ENCODE measurements around the gene COMMD6. TPM values are rescaled to one million over a fixed set of nuclear protein-coding genes. Genes with fewer than 3 reads are reported as not detected.

Gene COMMD6
- total and polyA plus RNA-seq, 9 of the 15 experiments (the other 6 are each of a cell fraction or from before 2014, with no cell fraction given) = 32.6 to 116 (median 65.0) TPM

GRCh38 chr13:75518439-75519088 lies 19.1 kb downstream of the COMMD6 start:
- H3K4me3 ChIP-seq = no peak overlapping the region
- no peaks in the 10 kb centered on the region for H3K27me3 ChIP-seq (ENCODE audit: control insufficient read depth in 2 of 2, insufficient read depth in 2 of 2, low read length in 2 of 2)
- DNase-seq (ENCODE audit: extremely low read depth in 1 of 4, low spot score in 3 of 4) (no peak), FAIRE-seq (no peak), ATAC-seq (no peak)
- intact Hi-C loops (cut with micrococcal nuclease) (no loop called here), in situ Hi-C loops (cut with MboI) (no loop called here)
- no peak overlapping the region for H3K4me2 ChIP-seq (ENCODE audit: insufficient read depth, low read length)
- no peaks in the 10 kb centered on the region for H4K20me1 ChIP-seq (replicated peaks; ENCODE audit: control insufficient read depth, insufficient read depth, low read length)
- 74% methylated on average over 12 of the region's 30 CpGs for WGBS (ENCODE audit: insufficient coverage, low coverage, missing lambda C conversion rate)
- H2AFZ ChIP-seq (ENCODE audit: low read depth, low read length) = no peak overlapping the region
- H3K36me3 ChIP-seq (ENCODE audit: control insufficient read depth, insufficient read depth, low read length) = no peaks in the 10 kb centered on the region
- no peak overlapping the region for H3K27ac ChIP-seq (ENCODE audit: extremely low read depth, low read depth, low read length)
- ChIA-PET CTCF (ENCODE audit: low intra/inter-chr PET ratio) (no interaction called here), POLR2A (interaction anchor here (0.7 kb wide), 1 partner anchor 12 kb away, joined by 3 read pairs; no protein-coding TSS in a partner anchor)
- H3K9ac ChIP-seq (ENCODE audit: insufficient read depth in 1 of 2, low read depth in 2 of 2, low read length in 2 of 2) = no peak overlapping the region
- no TSS peak for BruUV-seq (replicated peaks)
- no peaks in the 10 kb centered on the region for H3K9me3 ChIP-seq (replicated peaks; ENCODE audit: control insufficient read depth, insufficient read depth, low read depth, low read length)
- no peaks in the 10 kb centered on the region for H3K79me2 ChIP-seq (ENCODE audit: control insufficient read depth, insufficient read depth, low read length)
- H3K9me1 ChIP-seq (ENCODE audit: control insufficient read depth, insufficient read depth, low read length) = no peaks in the 10 kb centered on the region
- TF ChIP-seq, protein P1, sequence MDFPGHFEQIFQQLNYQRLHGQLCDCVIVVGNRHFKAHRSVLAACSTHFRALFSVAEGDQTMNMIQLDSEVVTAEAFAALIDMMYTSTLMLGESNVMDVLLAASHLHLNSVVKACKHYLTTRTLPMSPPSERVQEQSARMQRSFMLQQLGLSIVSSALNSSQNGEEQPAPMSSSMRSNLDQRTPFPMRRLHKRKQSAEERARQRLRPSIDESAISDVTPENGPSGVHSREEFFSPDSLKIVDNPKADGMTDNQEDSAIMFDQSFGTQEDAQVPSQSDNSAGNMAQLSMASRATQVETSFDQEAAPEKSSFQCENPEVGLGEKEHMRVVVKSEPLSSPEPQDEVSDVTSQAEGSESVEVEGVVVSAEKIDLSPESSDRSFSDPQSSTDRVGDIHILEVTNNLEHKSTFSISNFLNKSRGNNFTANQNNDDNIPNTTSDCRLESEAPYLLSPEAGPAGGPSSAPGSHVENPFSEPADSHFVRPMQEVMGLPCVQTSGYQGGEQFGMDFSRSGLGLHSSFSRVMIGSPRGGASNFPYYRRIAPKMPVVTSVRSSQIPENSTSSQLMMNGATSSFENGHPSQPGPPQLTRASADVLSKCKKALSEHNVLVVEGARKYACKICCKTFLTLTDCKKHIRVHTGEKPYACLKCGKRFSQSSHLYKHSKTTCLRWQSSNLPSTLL (IDR thresholded peaks at IDR 0.05) = no peak
- TF ChIP-seq MTF1 (CRISPR knock-in tag; IDR thresholded peaks at IDR 0.05; ENCODE audit: borderline replicate concordance) = no peak
- no peak for TF ChIP-seq SRSF9 (IDR thresholded peaks at IDR 0.05; ENCODE audit: borderline replicate concordance, low read depth, low read length)
- TF ChIP-seq, protein P2, sequence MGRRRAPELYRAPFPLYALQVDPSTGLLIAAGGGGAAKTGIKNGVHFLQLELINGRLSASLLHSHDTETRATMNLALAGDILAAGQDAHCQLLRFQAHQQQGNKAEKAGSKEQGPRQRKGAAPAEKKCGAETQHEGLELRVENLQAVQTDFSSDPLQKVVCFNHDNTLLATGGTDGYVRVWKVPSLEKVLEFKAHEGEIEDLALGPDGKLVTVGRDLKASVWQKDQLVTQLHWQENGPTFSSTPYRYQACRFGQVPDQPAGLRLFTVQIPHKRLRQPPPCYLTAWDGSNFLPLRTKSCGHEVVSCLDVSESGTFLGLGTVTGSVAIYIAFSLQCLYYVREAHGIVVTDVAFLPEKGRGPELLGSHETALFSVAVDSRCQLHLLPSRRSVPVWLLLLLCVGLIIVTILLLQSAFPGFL (CRISPR knock-in tag; IDR thresholded peaks at IDR 0.05) = no peak
- no peak for TF ChIP-seq SAP30 (IDR thresholded peaks at IDR 0.05; ENCODE audit: borderline replicate concordance, insufficient read depth, low read depth, low read length, poor library complexity, severe bottlenecking)
- TF ChIP-seq NFIC (IDR thresholded peaks at IDR 0.05) = no peak
- no peak for TF ChIP-seq ZBTB8A (IDR thresholded peaks at IDR 0.05; ENCODE audit: partially characterized antibody)
- TF ChIP-seq, protein P3, sequence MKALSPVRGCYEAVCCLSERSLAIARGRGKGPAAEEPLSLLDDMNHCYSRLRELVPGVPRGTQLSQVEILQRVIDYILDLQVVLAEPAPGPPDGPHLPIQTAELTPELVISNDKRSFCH (CRISPR knock-in tag; IDR thresholded peaks at IDR 0.05) = no peak
- TF ChIP-seq, protein P3 (tag; IDR thresholded peaks at IDR 0.05) = no peak
- TF ChIP-seq THAP7 (CRISPR knock-in tag; IDR thresholded peaks at IDR 0.05) = no peak
- no peak for TF ChIP-seq BHLHE40 (IDR thresholded peaks at IDR 0.05; ENCODE audit: low read length)
- no peak for TF ChIP-seq XRCC5 (IDR thresholded peaks at IDR 0.05; ENCODE audit: low read depth, low read length)
- no peak for TF ChIP-seq ZNF830 (CRISPR knock-in tag; IDR thresholded peaks at IDR 0.05)
- TF ChIP-seq TCF3 (CRISPR knock-in tag; IDR thresholded peaks at IDR 0.05) = no peak
- no peak for TF ChIP-seq ZNF133 (CRISPR knock-in tag; IDR thresholded peaks at IDR 0.05)
- TF ChIP-seq ETS2 (tag; IDR thresholded peaks at IDR 0.05; ENCODE audit: borderline replicate concordance, poor library complexity, severe bottlenecking) = no peak
- no peak for TF ChIP-seq FOXP1 (CRISPR knock-in tag; IDR thresholded peaks at IDR 0.05)
- no peaks in the 10 kb centered on the region for H3K4me1 ChIP-seq (replicated peaks in 1 of 2; ENCODE audit: control insufficient read depth in 2 of 2, insufficient read depth in 2 of 2, low read length in 2 of 2)

Measured in K562 (cell line).